Measurements from ENCODE around the gene ACSL4.
"Not testable (repeated sequence)": the region's sequence is repeated elsewhere in the genome, so short reads cannot be mapped to it uniquely, and the experiment has no call there.

Gene ACSL4

GRCh38 chrX:109671170-109671569 is 61.9 kb downstream of the ACSL4 start:
- H3K27ac ChIP-seq (replicated peaks; ENCODE audit: low read length); H3K4ac ChIP-seq (ENCODE audit: low read length); H3K79me1 ChIP-seq (ENCODE audit: low read depth, low read length); H3K27me3 ChIP-seq (ENCODE audit: control insufficient read depth in 3 of 3, insufficient read depth in 3 of 3, low read depth in 1 of 3, low read length in 3 of 3); H2BK120ac ChIP-seq (ENCODE audit: low read depth, low read length); H3K4me3 ChIP-seq (ENCODE audit: low read length in 2 of 2); H2BK15ac ChIP-seq (ENCODE audit: low read length); DNase-seq (ENCODE audit: low spot score); H3K4me2 ChIP-seq (ENCODE audit: insufficient read depth, low read length, poor library complexity, severe bottlenecking); H2BK12ac ChIP-seq (ENCODE audit: low read length); H4K91ac ChIP-seq (ENCODE audit: low read depth, low read length, poor library complexity); H3K9me3 ChIP-seq (replicated peaks in 1 of 2; ENCODE audit: control insufficient read depth in 2 of 2, insufficient read depth in 1 of 2, low read depth in 1 of 2, low read length in 2 of 2); H2AK5ac ChIP-seq (ENCODE audit: low read depth, low read length); H2BK5ac ChIP-seq (ENCODE audit: low read length); H3K18ac ChIP-seq (ENCODE audit: low read length); H3K23ac ChIP-seq (ENCODE audit: low read depth, low read length, poor library complexity); H3K4me1 ChIP-seq (ENCODE audit: control insufficient read depth in 2 of 2, insufficient read depth in 1 of 2, low read depth in 1 of 2, low read length in 2 of 2); H3K9ac ChIP-seq (ENCODE audit: low read depth, low read length, poor library complexity); H3K14ac ChIP-seq (ENCODE audit: low read length); H4K8ac ChIP-seq (ENCODE audit: low read depth, low read length); H2AFZ ChIP-seq (ENCODE audit: low read length): not testable (repeated sequence)
- WGBS, 2 donors (ENCODE audit: extremely low coverage in 2 of 2, insufficient read length in 2 of 2, insufficient replicate concordance in 1 of 2) = no CpG with 5 or more reads among the region's 29 CpGs
- H3K36me3 ChIP-seq (replicated peaks in 1 of 2; ENCODE audit: control insufficient read depth in 2 of 2, insufficient read depth in 2 of 2, low read length in 2 of 2) = peaks cover 9 to 41% of the 10 kb centered on the region in 2 donors

- Histone ChIP-seq H4K91ac (ENCODE audit: low read depth, low read length, poor library complexity) (no peak overlapping the region), H3K79me1 (ENCODE audit: low read depth, low read length) (peaks cover 1% of the 10 kb centered on the region), H4K8ac (ENCODE audit: low read depth, low read length) (no peak overlapping the region), H2BK5ac (ENCODE audit: low read length) (no peak overlapping the region), H3K4me2 (ENCODE audit: insufficient read depth, low read length, poor library complexity, severe bottlenecking) (no peak overlapping the region), H3K9ac (ENCODE audit: low read depth, low read length, poor library complexity) (no peak overlapping the region), H3K27me3 (ENCODE audit: control insufficient read depth in 3 of 3, insufficient read depth in 3 of 3, low read depth in 1 of 3, low read length in 3 of 3) (no peaks in the 10 kb centered on the region), H2AFZ (ENCODE audit: low read length) (no peak overlapping the region), H3K9me3 (replicated peaks in 1 of 2; ENCODE audit: control insufficient read depth in 2 of 2, insufficient read depth in 1 of 2, low read depth in 1 of 2, low read length in 2 of 2) (no peaks in the 10 kb centered on the region), H3K4me1 (ENCODE audit: control insufficient read depth in 2 of 2, insufficient read depth in 1 of 2, low read depth in 1 of 2, low read length in 2 of 2) (no peaks in the 10 kb centered on the region), H3K36me3 (replicated peaks in 1 of 2; ENCODE audit: control insufficient read depth in 2 of 2, insufficient read depth in 2 of 2, low read length in 2 of 2) (peaks cover 9 to 29% of the 10 kb centered on the region in 2 donors), H3K4ac (ENCODE audit: low read length) (no peak overlapping the region), H2BK12ac (ENCODE audit: low read length) (no peak overlapping the region), H2AK5ac (ENCODE audit: low read depth, low read length) (no peak overlapping the region), H3K14ac (ENCODE audit: low read length) (no peak overlapping the region), H2BK120ac (ENCODE audit: low read depth, low read length) (no peak overlapping the region), H2BK15ac (ENCODE audit: low read length) (no peak overlapping the region), H3K18ac (ENCODE audit: low read length) (no peak overlapping the region), H3K4me3 (ENCODE audit: low read length in 2 of 2) (no peak overlapping the region), H3K27ac (replicated peaks; ENCODE audit: low read length) (no peak overlapping the region), H3K23ac (ENCODE audit: low read depth, low read length, poor library complexity) (no peak overlapping the region)
- WGBS, 2 donors (ENCODE audit: extremely low coverage in 2 of 2, insufficient read length in 2 of 2, insufficient replicate concordance in 1 of 2) = no CpG with 5 or more reads among the region's 5 CpGs
- no peak for DNase-seq (ENCODE audit: low spot score)
Measured at GRCh38 chrX:109667986-109668385, 65.1 kb downstream of the ACSL4 start.

GRCh38 chrX:109660435-109661143 is 72.5 kb downstream of the ACSL4 start:
- Histone ChIP-seq H3K23ac (ENCODE audit: low read depth, low read length, poor library complexity) (no peak overlapping the region), H2BK5ac (ENCODE audit: low read length) (no peak overlapping the region), H3K79me1 (ENCODE audit: low read depth, low read length) (no peaks in the 10 kb centered on the region), H4K8ac (ENCODE audit: low read depth, low read length) (no peak overlapping the region), H3K18ac (ENCODE audit: low read length) (no peak overlapping the region), H2AFZ (ENCODE audit: low read length) (no peak overlapping the region), H3K4me3 (ENCODE audit: low read length in 2 of 2) (no peak overlapping the region), H3K27ac (replicated peaks; ENCODE audit: low read length) (no peak overlapping the region), H3K4me2 (ENCODE audit: insufficient read depth, low read length, poor library complexity, severe bottlenecking) (no peak overlapping the region), H2BK15ac (ENCODE audit: low read length) (no peak overlapping the region), H3K4ac (ENCODE audit: low read length) (no peak overlapping the region), H3K14ac (ENCODE audit: low read length) (no peak overlapping the region), H3K27me3 (ENCODE audit: control insufficient read depth in 3 of 3, insufficient read depth in 3 of 3, low read depth in 1 of 3, low read length in 3 of 3) (no peaks in the 10 kb centered on the region), H3K4me1 (ENCODE audit: control insufficient read depth in 2 of 2, insufficient read depth in 1 of 2, low read depth in 1 of 2, low read length in 2 of 2) (no peaks in the 10 kb centered on the region), H3K36me3 (replicated peaks in 1 of 2; ENCODE audit: control insufficient read depth in 2 of 2, insufficient read depth in 2 of 2, low read length in 2 of 2) (peaks cover 6 to 40% of the 10 kb centered on the region in 2 donors), H2BK12ac (ENCODE audit: low read length) (no peak overlapping the region), H3K9me3 (replicated peaks in 1 of 2; ENCODE audit: control insufficient read depth in 2 of 2, insufficient read depth in 1 of 2, low read depth in 1 of 2, low read length in 2 of 2) (no peaks in the 10 kb centered on the region), H2AK5ac (ENCODE audit: low read depth, low read length) (no peak overlapping the region), H3K9ac (ENCODE audit: low read depth, low read length, poor library complexity) (no peak overlapping the region), H4K91ac (ENCODE audit: low read depth, low read length, poor library complexity) (no peak overlapping the region), H2BK120ac (ENCODE audit: low read depth, low read length) (no peak overlapping the region)
- WGBS, 2 donors (ENCODE audit: extremely low coverage in 2 of 2, insufficient read length in 2 of 2, insufficient replicate concordance in 1 of 2) = no CpG with 5 or more reads among the region's 2 CpGs
- DNase-seq (ENCODE audit: low spot score) = no peak

- Histone ChIP-seq H3K4me2 (ENCODE audit: insufficient read depth, low read length, poor library complexity, severe bottlenecking) (no peak overlapping the region), H3K4ac (ENCODE audit: low read length) (no peak overlapping the region), H3K23ac (ENCODE audit: low read depth, low read length, poor library complexity) (no peak overlapping the region), H2BK15ac (ENCODE audit: low read length) (no peak overlapping the region), H3K27me3 (ENCODE audit: control insufficient read depth in 3 of 3, insufficient read depth in 3 of 3, low read depth in 1 of 3, low read length in 3 of 3) (no peaks in the 10 kb centered on the region), H3K36me3 (replicated peaks in 1 of 2; ENCODE audit: control insufficient read depth in 2 of 2, insufficient read depth in 2 of 2, low read length in 2 of 2) (peaks cover 6 to 36% of the 10 kb centered on the region in 2 donors), H3K4me1 (ENCODE audit: control insufficient read depth in 2 of 2, insufficient read depth in 1 of 2, low read depth in 1 of 2, low read length in 2 of 2) (no peaks in the 10 kb centered on the region), H3K79me1 (ENCODE audit: low read depth, low read length) (no peaks in the 10 kb centered on the region), H4K8ac (ENCODE audit: low read depth, low read length) (no peak overlapping the region), H3K4me3 (ENCODE audit: low read length in 2 of 2) (no peak overlapping the region), H2AK5ac (ENCODE audit: low read depth, low read length) (no peak overlapping the region), H3K14ac (ENCODE audit: low read length) (no peak overlapping the region), H3K18ac (ENCODE audit: low read length) (no peak overlapping the region), H3K9ac (ENCODE audit: low read depth, low read length, poor library complexity) (no peak overlapping the region), H2AFZ (ENCODE audit: low read length) (no peak overlapping the region), H2BK5ac (ENCODE audit: low read length) (no peak overlapping the region), H2BK120ac (ENCODE audit: low read depth, low read length) (no peak overlapping the region), H4K91ac (ENCODE audit: low read depth, low read length, poor library complexity) (no peak overlapping the region), H3K9me3 (replicated peaks in 1 of 2; ENCODE audit: control insufficient read depth in 2 of 2, insufficient read depth in 1 of 2, low read depth in 1 of 2, low read length in 2 of 2) (no peaks in the 10 kb centered on the region), H2BK12ac (ENCODE audit: low read length) (no peak overlapping the region), H3K27ac (replicated peaks; ENCODE audit: low read length) (no peak overlapping the region)
- WGBS, 2 donors (ENCODE audit: extremely low coverage in 2 of 2, insufficient read length in 2 of 2, insufficient replicate concordance in 1 of 2) = no CpG with 5 or more reads among the region's 1 CpG
- no peak for DNase-seq (ENCODE audit: low spot score)
Measured at GRCh38 chrX:109658391-109658790, 74.7 kb downstream of the ACSL4 start.
